K562 (cell line): ENCODE results near the gene ENTPD6. TPM values are rescaled to one million over a fixed set of nuclear protein-coding genes. Genes with fewer than 3 reads are reported as not detected.

Experiments used
- ATAC-seq: fragments of 200-7000 bp; cut with Tn5 transposase; 3 replicates; pipeline ENCODE4 v1.9.1; 2020; ENCODE audit warnings: moderate library complexity
- BruUV-seq: library from RNA; stranded (reverse); fragments of 400-500 nt; replicated peaks from 2 replicates; lab custom pipeline; 2021; lab: Mats Ljungman, UMichigan
- CTCF ChIA-PET: fragments of 300-600 bp; formaldehyde crosslinking; extraction: SDS; loops from one replicate; lab custom pipeline; 2021; ENCODE audit warnings: low intra/inter-chr PET ratio; lab: Yijun Ruan, JAX
- POLR2A ChIA-PET: fragments of 300-600, 350-650 bp; sonication (Branson Sonifier 250); formaldehyde crosslinking; extraction: SDS; loops from one replicate; lab custom pipeline; 2021; ENCODE audit warnings: antibody characterized with exemption, inconsistent platforms; lab: Yijun Ruan, JAX
- DNase-seq, 4 experiments: peaks; one replicate each; pipeline versions ENCODE4 v3.0.0 to v3.0.0-alpha.2; 2011 to 2018; ENCODE audit warnings: low spot score in 3 of 4, mixed read lengths in 3 of 4; ENCODE audit errors: extremely low read depth in 1 of 4
- FAIRE-seq: peaks from 2 replicates; lab custom pipeline; 2011; peaks lifted over from hg19 to GRCh38; lab: Jason Lieb, UNC
- H2AFZ ChIP-seq: 2 replicates; pipeline ENCODE4 v1.6.0; 2011; ENCODE audit warnings: low read depth, low read length, control low read depth, inconsistent platforms
- H3K27ac ChIP-seq: fragments of 200-600 bp; 3 replicates; pipeline ENCODE4 v1.8.0; 2011; ENCODE audit warnings: low read depth, mild to moderate bottlenecking, control low read depth, inconsistent platforms, low read length, moderate library complexity, mixed read lengths; ENCODE audit errors: extremely low read depth
- H3K27me3 ChIP-seq, 2 experiments: fragments of 300-600 bp in 1 of 2; 2 replicates in 1 of 2; 3 replicates in 1 of 2; pipeline versions ENCODE4 v1.6.0 to v1.8.0; 2011; ENCODE audit warnings: inconsistent platforms in 2 of 2, low read length in 2 of 2, mild to moderate bottlenecking in 1 of 2, mixed read lengths in 1 of 2, moderate library complexity in 1 of 2; ENCODE audit not compliant: control insufficient read depth in 2 of 2, insufficient read depth in 2 of 2
- H3K36me3 ChIP-seq: fragments of 300-600 bp; 3 replicates; pipeline ENCODE4 v1.8.0; 2011; ENCODE audit warnings: mild to moderate bottlenecking, low read length, inconsistent platforms; ENCODE audit not compliant: control insufficient read depth, insufficient read depth
- H3K4me1 ChIP-seq, 2 experiments: fragments of 200-600 bp in 1 of 2; replicated peaks in 1 of 2; 2 replicates in 1 of 2; 3 replicates in 1 of 2; pipeline versions ENCODE4 v1.5.1 to v1.8.0; 2011; ENCODE audit warnings: inconsistent platforms in 2 of 2, low read length in 2 of 2, mild to moderate bottlenecking in 1 of 2, mixed read lengths in 1 of 2, moderate library complexity in 1 of 2; ENCODE audit not compliant: control insufficient read depth in 2 of 2, insufficient read depth in 2 of 2
- H3K4me2 ChIP-seq: 2 replicates; pipeline ENCODE4 v1.6.1; 2011; ENCODE audit warnings: low read length, control low read depth, inconsistent platforms, mixed read lengths; ENCODE audit not compliant: insufficient read depth
- H3K4me3 ChIP-seq: fragments of 200-600 bp; sonication (generic), shearing (Covaris generic); 2 replicates; pipeline ENCODE4 v1.5.1; 2016; ENCODE audit warnings: control low read depth, inconsistent platforms
- H3K79me2 ChIP-seq: fragments of 200-600 bp; 3 replicates; pipeline ENCODE4 v1.8.0; 2011; ENCODE audit warnings: low read length, inconsistent platforms; ENCODE audit not compliant: control insufficient read depth, insufficient read depth
- H3K9ac ChIP-seq, 2 experiments: 2 replicates each; pipeline versions ENCODE4 v1.6.0 to v1.6.1; 2011; ENCODE audit warnings: low read depth in 2 of 2, low read length in 2 of 2, control low read depth in 1 of 2, inconsistent platforms in 1 of 2, mild to moderate bottlenecking in 1 of 2, mixed read lengths in 1 of 2; ENCODE audit not compliant: insufficient read depth in 1 of 2
- H3K9me1 ChIP-seq: one replicate; pipeline ENCODE4 v1.6.0; 2011; ENCODE audit warnings: inconsistent platforms, mild to moderate bottlenecking, low read length, moderate library complexity; ENCODE audit not compliant: control insufficient read depth, insufficient read depth
- H3K9me3 ChIP-seq: replicated peaks from 2 replicates; pipeline ENCODE4 v1.5.1; 2011; ENCODE audit warnings: low read depth, low read length, inconsistent platforms; ENCODE audit not compliant: control insufficient read depth, insufficient read depth
- H4K20me1 ChIP-seq: replicated peaks from 2 replicates; pipeline ENCODE4 v1.6.1; 2011; ENCODE audit warnings: low read length, inconsistent platforms, mixed read lengths; ENCODE audit not compliant: control insufficient read depth, insufficient read depth
- AFF4 ChIP-seq: sonication (generic); formaldehyde crosslinking; IDR thresholded peaks from 2 replicates; pipeline ENCODE4 v1.8.0; 2023; ENCODE audit warnings: mild to moderate bottlenecking, missing genetic modification reagents
- CEBPB ChIP-seq: fragments of 450-650 bp; IDR thresholded peaks from 2 replicates; pipeline ENCODE4 v1.6.1; 2016; ENCODE audit warnings: missing genetic modification characterization, missing compliant biosample characterization
- CTCF ChIP-seq, 3 experiments: IDR thresholded peaks in 2 of 3; conservative IDR thresholded peaks in 1 of 3; 2 replicates each; pipeline ENCODE4 v1.5.1; 2011 to 2012; ENCODE audit warnings: low read length in 3 of 3, mild to moderate bottlenecking in 3 of 3, control low read depth in 2 of 3, improper control_type of control experiment in 1 of 3, inconsistent platforms in 1 of 3, low read depth in 1 of 3, mixed read lengths in 1 of 3, moderate library complexity in 1 of 3; ENCODE audit not compliant: insufficient read depth in 2 of 3
- EGR1 ChIP-seq: fragments of 450-650 bp; conservative IDR thresholded peaks from 2 replicates; pipeline ENCODE4 v1.6.1; 2017; ENCODE audit warnings: mild to moderate bottlenecking
- GABPB1 ChIP-seq: sonication (generic); formaldehyde crosslinking; IDR thresholded peaks from 2 replicates; pipeline ENCODE4 v1.8.0; 2022; ENCODE audit warnings: mild to moderate bottlenecking, missing genetic modification reagents
- HDAC1 ChIP-seq, 2 experiments: fragments of 450-650 bp; IDR thresholded peaks; 2 replicates each; pipeline ENCODE4 v1.6.1; 2016 to 2017; ENCODE audit warnings: inconsistent platforms in 1 of 2, mild to moderate bottlenecking in 1 of 2, moderate library complexity in 1 of 2
- HNRNPH1 ChIP-seq: fragments of 200-400 bp; formaldehyde crosslinking; optimal IDR thresholded peaks from 2 replicates; pipeline ENCODE3; 2017; ENCODE audit warnings: low read depth, mild to moderate bottlenecking, low read length, moderate library complexity
- HNRNPL ChIP-seq: fragments of 200-400 bp; formaldehyde crosslinking; IDR thresholded peaks from 2 replicates; pipeline ENCODE4 v1.6.1; 2017; ENCODE audit warnings: low read depth, mild to moderate bottlenecking, low read length
- NCOA4 ChIP-seq: fragments of 450-650 bp; IDR thresholded peaks from 2 replicates; pipeline ENCODE4 v1.6.1; 2018; ENCODE audit warnings: mild to moderate bottlenecking; ENCODE audit not compliant: partially characterized antibody
- SMAD3 ChIP-seq: fragments of 450-650 bp; formaldehyde crosslinking; conservative IDR thresholded peaks from 2 replicates; pipeline ENCODE4 v1.4.0; 2020; ENCODE audit warnings: mild to moderate bottlenecking
- ZBTB43 ChIP-seq: sonication (generic); formaldehyde crosslinking; IDR thresholded peaks from 2 replicates; pipeline ENCODE4 v1.8.0; 2023; ENCODE audit warnings: mild to moderate bottlenecking, missing genetic modification reagents
- WGBS: fragments of 100-300 bp; shearing (Covaris generic); methylation state at CpG from one replicate; pipeline ENCODE4 v1.1.6; 2016; ENCODE audit warnings: low coverage, mixed read lengths; ENCODE audit not compliant: insufficient coverage; ENCODE audit errors: missing lambda C conversion rate; 5-methylcytosine and 5-hydroxymethylcytosine counted together
- in situ Hi-C: fragments of 300-500 bp; cut with MboI; formaldehyde crosslinking; loops from 4 replicates; pipeline ENCODE4 v1.15.0; 2018; ENCODE audit warnings: inconsistent platforms, mixed read lengths
- intact Hi-C: fragments of 100-400 bp; cut with micrococcal nuclease; formaldehyde crosslinking; loops from 2 replicates; pipeline ENCODE4 v1.14.2; 2022
- polyA plus RNA-seq, 8 experiments: library from polyadenylated mRNA; depleted of rRNA in 4 of 8; stranded (reverse) in 5 of 8; unstranded in 3 of 8; fragments of >200 nt; fragmentation: Nextera tagmentation in 2 of 8; fragmentation: Illumina TruSeq in 1 of 8; extraction: Ambion mirVana in 2 of 8; extraction: Trizol in 1 of 8; gene quantifications; 2 replicates each; pipeline versions ENCODE4 v1.2.1 to v1.2.3, GENCODE V29; 2011 to 2014; ENCODE audit warnings: inconsistent platforms in 1 of 8, missing spikeins in 1 of 8
- total RNA-seq, 7 experiments: library from RNA; depleted of rRNA in 6 of 7; stranded (reverse); fragments of >200 nt in 6 of 7; fragmentation: Illumina TruSeq in 2 of 7; extraction: Trizol in 2 of 7; gene quantifications; 2 replicates each; pipeline versions ENCODE4 v1.2.1 to v1.2.3, GENCODE V29; 2011 to 2021; ENCODE audit warnings: low replicate concordance in 1 of 7
- TF ChIP-seq, protein P1 (sequence below): fragments of 450-650 bp; IDR thresholded peaks from 2 replicates; pipeline ENCODE4 v1.7.1; 2018; ENCODE audit warnings: mild to moderate bottlenecking, low read depth; ENCODE audit not compliant: partially characterized antibody

Gene ENTPD6
- total and polyA plus RNA-seq, 9 of the 15 experiments (the other 6 are each of a cell fraction or from before 2014, with no cell fraction given), result 0.82 to 36.8 (median 22.4) TPM

- WGBS, result 83% methylated on average over 1 of the region's 1 CpG
- H3K4me1 ChIP-seq, result peaks cover 10 to 21% of the 10 kb centered on the region in 2 experiments; a peak in 4 of 5 replicates
- H3K79me2 ChIP-seq, result peaks cover 13% of the 10 kb centered on the region
- no peak overlapping the region for H3K4me3 ChIP-seq
- ATAC-seq, result no peak
- no peaks in the 10 kb centered on the region for H4K20me1 ChIP-seq
- H3K36me3 ChIP-seq, result no peaks in the 10 kb centered on the region
- no peak overlapping the region for H3K4me2 ChIP-seq
- no peaks in the 10 kb centered on the region for H3K9me1 ChIP-seq
- H3K27ac ChIP-seq, result no peak overlapping the region
- intact Hi-C loops, result loop anchor here (5.0 kb wide), 1 partner anchor 48 kb away; the partner anchor contains the start of gene ENTPD6
- ChIA-PET POLR2A (no interaction called here), CTCF (no interaction called here)
- no peak for DNase-seq
- no peaks in the 10 kb centered on the region for H3K9me3 ChIP-seq
- no peak overlapping the region for H2AFZ ChIP-seq
- H3K27me3 ChIP-seq, result no peaks in the 10 kb centered on the region
- FAIRE-seq, result no peak
- H3K9ac ChIP-seq, result no peak overlapping the region
- in situ Hi-C loops, result no loop called here
- BruUV-seq, result no TSS peak
- TF ChIP-seq EGR1 (no peak), ZBTB43 (no peak), CEBPB (no peak), HDAC1 (IDR thresholded peaks at IDR 0.05) (no peak), SMAD3 (CRISPR knock-in tag) (no peak), HNRNPL (no peak), AFF4 (no peak), CTCF (IDR thresholded peaks at IDR 0.05 in 2 of 3, conservative IDR thresholded peaks at IDR 0.05 in 1 of 3; ENCODE audit: insufficient read depth in 2 of 3, low read depth in 1 of 3, low read length in 3 of 3) (no peak), GABPB1 (no peak), NCOA4 (no peak), HNRNPH1 (no peak)
- TF ChIP-seq, protein P1, sequence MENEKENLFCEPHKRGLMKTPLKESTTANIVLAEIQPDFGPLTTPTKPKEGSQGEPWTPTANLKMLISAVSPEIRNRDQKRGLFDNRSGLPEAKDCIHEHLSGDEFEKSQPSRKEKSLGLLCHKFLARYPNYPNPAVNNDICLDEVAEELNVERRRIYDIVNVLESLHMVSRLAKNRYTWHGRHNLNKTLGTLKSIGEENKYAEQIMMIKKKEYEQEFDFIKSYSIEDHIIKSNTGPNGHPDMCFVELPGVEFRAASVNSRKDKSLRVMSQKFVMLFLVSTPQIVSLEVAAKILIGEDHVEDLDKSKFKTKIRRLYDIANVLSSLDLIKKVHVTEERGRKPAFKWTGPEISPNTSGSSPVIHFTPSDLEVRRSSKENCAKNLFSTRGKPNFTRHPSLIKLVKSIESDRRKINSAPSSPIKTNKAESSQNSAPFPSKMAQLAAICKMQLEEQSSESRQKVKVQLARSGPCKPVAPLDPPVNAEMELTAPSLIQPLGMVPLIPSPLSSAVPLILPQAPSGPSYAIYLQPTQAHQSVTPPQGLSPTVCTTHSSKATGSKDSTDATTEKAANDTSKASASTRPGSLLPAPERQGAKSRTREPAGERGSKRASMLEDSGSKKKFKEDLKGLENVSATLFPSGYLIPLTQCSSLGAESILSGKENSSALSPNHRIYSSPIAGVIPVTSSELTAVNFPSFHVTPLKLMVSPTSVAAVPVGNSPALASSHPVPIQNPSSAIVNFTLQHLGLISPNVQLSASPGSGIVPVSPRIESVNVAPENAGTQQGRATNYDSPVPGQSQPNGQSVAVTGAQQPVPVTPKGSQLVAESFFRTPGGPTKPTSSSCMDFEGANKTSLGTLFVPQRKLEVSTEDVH, result no peak
Observed at GRCh38 chr20:25245461-25245860, 49.9 kb downstream of the ENTPD6 start.
